NCI-H510A (cell line): ENCODE results near the gene NLN.
"Not testable (repeated sequence)": the region's sequence is repeated elsewhere in the genome, so short reads cannot be mapped to it uniquely, and the experiment has no call there.

Experiments used
- DNase-seq: peaks from one replicate; lab custom pipeline; 2025; lab: John Stamatoyannopoulos, UW

The NLN gene

GRCh38 chr5:65732046-65732445 lies 10.0 kb downstream of the NLN start:
- DNase-seq = not testable (repeated sequence)

GRCh38 chr5:65734196-65734775 lies 12.3 kb downstream of the NLN start:
- DNase-seq = not testable (repeated sequence)

GRCh38 chr5:65734921-65735320 lies 12.9 kb downstream of the NLN start:
- no peak for DNase-seq

- no peak for DNase-seq
These were observed 14.0 kb downstream of the NLN start for GRCh38 chr5:65736011-65736410.

- DNase-seq = no peak
These were observed 15.8 kb downstream of the NLN start for GRCh38 chr5:65737842-65738241.

GRCh38 chr5:65738305-65738704 lies 16.3 kb downstream of the NLN start:
- DNase-seq = no peak

GRCh38 chr5:65739162-65739561 lies 17.2 kb downstream of the NLN start:
- no peak for DNase-seq

GRCh38 chr5:65742565-65743231 lies 20.7 kb downstream of the NLN start:
- DNase-seq = no peak

- no peak for DNase-seq
These were observed 27.3 kb downstream of the NLN start for GRCh38 chr5:65749221-65749844.

GRCh38 chr5:65749956-65750355 lies 28.0 kb downstream of the NLN start:
- no peak for DNase-seq

- no peak for DNase-seq
These were observed 28.9 kb downstream of the NLN start for GRCh38 chr5:65750938-65751337.

GRCh38 chr5:65753189-65753588 lies 31.2 kb downstream of the NLN start:
- DNase-seq = no peak

- no peak for DNase-seq
These were observed 36.6 kb downstream of the NLN start for GRCh38 chr5:65758546-65759144.

- DNase-seq = no peak
These were observed 38.7 kb downstream of the NLN start for GRCh38 chr5:65760504-65761275.

- DNase-seq = no peak
These were observed 40.2 kb downstream of the NLN start for GRCh38 chr5:65762234-65762633.

- DNase-seq = no peak
These were observed 43.6 kb downstream of the NLN start for GRCh38 chr5:65765582-65765981.

GRCh38 chr5:65766175-65766574 lies 44.2 kb downstream of the NLN start:
- DNase-seq = no peak

- DNase-seq = no peak
These were observed 44.8 kb downstream of the NLN start for GRCh38 chr5:65766781-65767180.

- no peak for DNase-seq
These were observed 45.6 kb downstream of the NLN start for GRCh38 chr5:65767565-65767964.

- no peak for DNase-seq
These were observed 46.8 kb downstream of the NLN start for GRCh38 chr5:65768723-65769346.

GRCh38 chr5:65769539-65769938 lies 47.5 kb downstream of the NLN start:
- no peak for DNase-seq

- no peak for DNase-seq
These were observed 49.3 kb downstream of the NLN start for GRCh38 chr5:65771266-65771665.
